Trophoblast cell (in vitro differentiated cells and primary cell): Measurements from ENCODE around the gene TMC2.
"Not testable (repeated sequence)": the region's sequence is repeated elsewhere in the genome, so short reads cannot be mapped to it uniquely, and the experiment has no call there.

ENCODE experiments used
- DNase-seq, 2 donors: peaks; one replicate each; pipeline ENCODE4 v3.0.0-alpha.2; 2016
- H2AFZ ChIP-seq: 2 replicates; pipeline ENCODE4 v1.6.1; 2013; ENCODE audit warnings: low read length, moderate library complexity, mild to moderate bottlenecking; ENCODE audit not compliant: insufficient read depth, poor library complexity
- H2AK5ac ChIP-seq: 2 replicates; pipeline ENCODE4 v1.6.1; 2013; ENCODE audit warnings: mild to moderate bottlenecking, low read length
- H2BK120ac ChIP-seq: 2 replicates; pipeline ENCODE4 v1.6.1; 2013; ENCODE audit warnings: low read length, mild to moderate bottlenecking, moderate library complexity; ENCODE audit not compliant: insufficient read depth, poor library complexity
- H2BK12ac ChIP-seq: 2 replicates; pipeline ENCODE4 v1.6.1; 2013; ENCODE audit warnings: mild to moderate bottlenecking, low read length, moderate library complexity
- H2BK5ac ChIP-seq: 2 replicates; pipeline ENCODE4 v1.6.1; 2013; ENCODE audit warnings: low read length, low read depth, moderate library complexity, mild to moderate bottlenecking; ENCODE audit not compliant: poor library complexity
- H3K14ac ChIP-seq: 2 replicates; pipeline ENCODE4 v1.6.1; 2013; ENCODE audit warnings: mild to moderate bottlenecking, low read length
- H3K18ac ChIP-seq: 2 replicates; pipeline ENCODE4 v1.6.1; 2013; ENCODE audit warnings: mild to moderate bottlenecking, low read length
- H3K23ac ChIP-seq: 2 replicates; pipeline ENCODE4 v1.6.1; 2013; ENCODE audit warnings: low read length
- H3K27ac ChIP-seq: 2 replicates; pipeline ENCODE4 v1.5.1; 2013; ENCODE audit warnings: low read depth, mild to moderate bottlenecking, inconsistent platforms, low read length, moderate library complexity
- H3K27me3 ChIP-seq: 2 replicates; pipeline ENCODE4 v1.6.1; 2013; ENCODE audit warnings: inconsistent platforms, mild to moderate bottlenecking, low read length, moderate library complexity; ENCODE audit not compliant: insufficient read depth
- H3K36me3 ChIP-seq, 2 experiments: 1 replicate in 1 of 2; 2 replicates in 1 of 2; pipeline ENCODE4 v1.6.1; 2013; ENCODE audit warnings: low read length in 2 of 2, mild to moderate bottlenecking in 2 of 2, moderate library complexity in 1 of 2; ENCODE audit not compliant: insufficient read depth in 2 of 2, control insufficient read depth in 1 of 2
- H3K4ac ChIP-seq: 2 replicates; pipeline ENCODE4 v1.6.1; 2013; ENCODE audit warnings: low read depth, mild to moderate bottlenecking, low read length, moderate library complexity
- H3K4me1 ChIP-seq, 2 experiments: 1 replicate in 1 of 2; 2 replicates in 1 of 2; pipeline ENCODE4 v1.6.1; 2013; ENCODE audit warnings: low read length in 2 of 2, mild to moderate bottlenecking in 2 of 2, moderate library complexity in 1 of 2; ENCODE audit not compliant: insufficient read depth in 2 of 2, control insufficient read depth in 1 of 2
- H3K4me2 ChIP-seq: 2 replicates; pipeline ENCODE4 v1.6.1; 2013; ENCODE audit warnings: inconsistent platforms, mild to moderate bottlenecking, low read length, moderate library complexity
- H3K4me3 ChIP-seq: 2 replicates; pipeline ENCODE4 v1.5.1; 2013; ENCODE audit warnings: mild to moderate bottlenecking, low read depth, low read length, inconsistent platforms
- H3K79me1 ChIP-seq: one replicate; pipeline ENCODE4 v1.6.1; 2013; ENCODE audit warnings: low read length
- H3K79me2 ChIP-seq: 2 replicates; pipeline ENCODE4 v1.6.1; 2013; ENCODE audit warnings: low read length, mild to moderate bottlenecking; ENCODE audit not compliant: control insufficient read depth, insufficient read depth, poor library complexity
- H3K9ac ChIP-seq: 2 replicates; pipeline ENCODE4 v1.6.1; 2013; ENCODE audit warnings: mild to moderate bottlenecking, low read length
- H3K9me3 ChIP-seq: 2 replicates; pipeline ENCODE4 v1.6.1; 2013; ENCODE audit warnings: low read depth, mild to moderate bottlenecking, control low read depth, inconsistent platforms, low read length; ENCODE audit not compliant: insufficient read depth
- H4K12ac ChIP-seq: 2 replicates; pipeline ENCODE4 v1.6.1; 2013; ENCODE audit warnings: low read depth, mild to moderate bottlenecking, low read length, moderate library complexity
- H4K8ac ChIP-seq: 2 replicates; pipeline ENCODE4 v1.6.1; 2013; ENCODE audit warnings: low read depth, mild to moderate bottlenecking, low read length, moderate library complexity
- H4K91ac ChIP-seq: one replicate; pipeline ENCODE4 v1.6.1; 2013; ENCODE audit warnings: low read depth, mild to moderate bottlenecking, low read length, moderate library complexity
- WGBS: extraction: QIAGEN DNeasy Blood & Tissue Kit; methylation state at CpG from one replicate; pipeline ENCODE4 v1.1.7; 2013; ENCODE audit warnings: missing lambda C conversion rate; ENCODE audit not compliant: insufficient read length, insufficient coverage; ENCODE audit errors: extremely low coverage; 5-methylcytosine and 5-hydroxymethylcytosine counted together

The TMC2 gene

GRCh38 chr20:2682040-2682439 lies 145.7 kb downstream of the TMC2 start:
- not testable (repeated sequence) for H3K9ac ChIP-seq, H2BK120ac ChIP-seq, H3K4me2 ChIP-seq, H4K91ac ChIP-seq, H3K79me2 ChIP-seq, H3K4ac ChIP-seq, H2AFZ ChIP-seq, H3K27ac ChIP-seq, H2BK5ac ChIP-seq, H3K23ac ChIP-seq, H4K8ac ChIP-seq, H3K18ac ChIP-seq, H3K79me1 ChIP-seq, H3K14ac ChIP-seq, H3K27me3 ChIP-seq, H2BK12ac ChIP-seq, H3K4me3 ChIP-seq, H3K9me3 ChIP-seq, H3K4me1 ChIP-seq, H3K36me3 ChIP-seq, H4K12ac ChIP-seq, DNase-seq, H2AK5ac ChIP-seq
- WGBS: 100% methylated on average over 2 of the region's 3 CpGs

- H3K79me1 ChIP-seq, H2BK5ac ChIP-seq, H3K79me2 ChIP-seq, H3K4me1 ChIP-seq, H2BK12ac ChIP-seq, H2AK5ac ChIP-seq, H3K4me2 ChIP-seq, H4K8ac ChIP-seq, H3K18ac ChIP-seq, H3K9me3 ChIP-seq, H2BK120ac ChIP-seq, H3K9ac ChIP-seq, H2AFZ ChIP-seq, H3K36me3 ChIP-seq, DNase-seq, H3K4ac ChIP-seq, H3K14ac ChIP-seq, H3K27ac ChIP-seq, H4K91ac ChIP-seq, H3K23ac ChIP-seq, H4K12ac ChIP-seq, H3K4me3 ChIP-seq: not testable (repeated sequence)
- H3K27me3 ChIP-seq: peaks cover 24% of the 10 kb centered on the region
- WGBS: no CpG with 5 or more reads among the region's 4 CpGs
These were observed 148.4 kb downstream of the TMC2 start for GRCh38 chr20:2684817-2685216.

- H3K79me1 ChIP-seq: no peaks in the 10 kb centered on the region
- no peak overlapping the region for H3K18ac ChIP-seq
- no peak overlapping the region for H3K9ac ChIP-seq
- no peak overlapping the region for H2BK5ac ChIP-seq
- no peak overlapping the region for H2AK5ac ChIP-seq
- no CpG with 5 or more reads among the region's 6 CpGs for WGBS
- no peaks in the 10 kb centered on the region for H3K79me2 ChIP-seq
- no peak overlapping the region for H4K91ac ChIP-seq
- peaks cover 3% of the 10 kb centered on the region for H3K9me3 ChIP-seq
- no peaks in the 10 kb centered on the region for H3K36me3 ChIP-seq
- H3K4me3 ChIP-seq: no peak overlapping the region
- no peak overlapping the region for H2BK120ac ChIP-seq
- H3K27ac ChIP-seq: no peak overlapping the region
- H2BK12ac ChIP-seq: no peak overlapping the region
- H3K14ac ChIP-seq: no peak overlapping the region
- H3K4ac ChIP-seq: no peak overlapping the region
- no peak overlapping the region for H3K4me2 ChIP-seq
- H4K8ac ChIP-seq: no peak overlapping the region
- H3K23ac ChIP-seq: no peak overlapping the region
- H3K27me3 ChIP-seq: peaks cover 49% of the 10 kb centered on the region
- peaks cover 3 to 4% of the 10 kb centered on the region in 2 experiments for H3K4me1 ChIP-seq
- no peak overlapping the region for H2AFZ ChIP-seq
- H4K12ac ChIP-seq: no peak overlapping the region
- DNase-seq: no peak
These were observed 151.1 kb downstream of the TMC2 start for GRCh38 chr20:2687514-2687913.

GRCh38 chr20:2688041-2688591 lies 151.7 kb downstream of the TMC2 start:
- no peak overlapping the region for H3K4ac ChIP-seq
- H3K14ac ChIP-seq: no peak overlapping the region
- no peaks in the 10 kb centered on the region for H3K36me3 ChIP-seq
- no peak overlapping the region for H2AFZ ChIP-seq
- H2BK5ac ChIP-seq: no peak overlapping the region
- no peaks in the 10 kb centered on the region for H3K79me2 ChIP-seq
- peaks cover 3 to 4% of the 10 kb centered on the region in 2 experiments for H3K4me1 ChIP-seq
- H3K27ac ChIP-seq: no peak overlapping the region
- no peaks in the 10 kb centered on the region for H3K79me1 ChIP-seq
- WGBS: no CpG with 5 or more reads among the region's 18 CpGs
- H3K9ac ChIP-seq: no peak overlapping the region
- H3K27me3 ChIP-seq: peaks cover 50% of the 10 kb centered on the region
- H2AK5ac ChIP-seq: no peak overlapping the region
- no peak overlapping the region for H4K91ac ChIP-seq
- no peak overlapping the region for H3K23ac ChIP-seq
- H3K9me3 ChIP-seq: peaks cover 3% of the 10 kb centered on the region
- no peak overlapping the region for H3K4me2 ChIP-seq
- no peak overlapping the region for H4K8ac ChIP-seq
- H2BK120ac ChIP-seq: no peak overlapping the region
- H3K18ac ChIP-seq: no peak overlapping the region
- H2BK12ac ChIP-seq: no peak overlapping the region
- DNase-seq: peak in 1 of 2 donors; percentile 4
- H3K4me3 ChIP-seq: no peak overlapping the region
- no peak overlapping the region for H4K12ac ChIP-seq
